HG02981 (cell line): ENCODE data around the gene RHOV.

ENCODE experiments used
- ATAC-seq: cut with Tn5 transposase; IDR thresholded peaks from one replicate; pipeline ENCODE4 v1.9.1; 2021; ENCODE audit warnings: mild to moderate bottlenecking, moderate library complexity; ENCODE audit not compliant: unreplicated experiment

The RHOV gene

GRCh38 chr15:40846841-40847222 is 27.2 kb downstream of the RHOV start:
- ATAC-seq: no peak

GRCh38 chr15:40845511-40846284 is 28.3 kb downstream of the RHOV start:
- no peak for ATAC-seq

- ATAC-seq: no peak
Measured at GRCh38 chr15:40845036-40845435, 29.0 kb downstream of the RHOV start.

- ATAC-seq: no peak
Measured at GRCh38 chr15:40844696-40845030, 29.4 kb downstream of the RHOV start.

- ATAC-seq: no peak
Measured at GRCh38 chr15:40843885-40844695, 29.9 kb downstream of the RHOV start, which contains the start of gene SPINT1. Gene SPINT1, plus strand, starts transcription at chr15:40844048. Its CDS starts 507 bp downstream, at chr15:40844555.

GRCh38 chr15:40843261-40843884 is 30.7 kb downstream of the RHOV start:
- no peak for ATAC-seq

- no peak for ATAC-seq
Measured at GRCh38 chr15:40841741-40842140, 32.3 kb downstream of the RHOV start.

- no peak for ATAC-seq
Measured at GRCh38 chr15:40838756-40839155, 35.3 kb downstream of the RHOV start.

- ATAC-seq: no peak
Measured at GRCh38 chr15:40836020-40836419, 38.0 kb downstream of the RHOV start.

- no peak for ATAC-seq
Measured at GRCh38 chr15:40832903-40833302, 41.1 kb downstream of the RHOV start.

GRCh38 chr15:40831861-40832260 is 42.2 kb downstream of the RHOV start:
- ATAC-seq: no peak

- no peak for ATAC-seq
Measured at GRCh38 chr15:40830884-40831283, 43.1 kb downstream of the RHOV start.

- ATAC-seq: no peak
Measured at GRCh38 chr15:40829115-40829514, 44.9 kb downstream of the RHOV start.

GRCh38 chr15:40828447-40829036 is 45.5 kb downstream of the RHOV start, which contains the start of gene PPP1R14D:
Gene PPP1R14D, minus strand, starts transcription at chr15:40828708. Its CDS starts 67 bp downstream, at chr15:40828641.
- ATAC-seq: no peak

GRCh38 chr15:40826423-40827075 is 47.5 kb downstream of the RHOV start:
- no peak for ATAC-seq

GRCh38 chr15:40825661-40826422 is 48.2 kb downstream of the RHOV start:
- ATAC-seq: no peak

- no peak for ATAC-seq
Measured at GRCh38 chr15:40823572-40824343, 50.3 kb downstream of the RHOV start.
